ENCODE data around the gene AP5Z1.

GRCh38 chr7:4838626-4839334, 63.4 kb downstream of the AP5Z1 start:
- no peak for TF ChIP-seq POLR2A (IDR thresholded peaks at IDR 0.05; ENCODE audit: low read depth, low read length)
- no peak for TF ChIP-seq POLR2AphosphoS5 (IDR thresholded peaks at IDR 0.05; ENCODE audit: low read depth, low read length)
- no peak for TF ChIP-seq TAF1 (IDR thresholded peaks at IDR 0.05; ENCODE audit: borderline replicate concordance, low read depth, low read length)
